ENCODE measurements around the gene PTPRN.

Gene PTPRN

DNA sequence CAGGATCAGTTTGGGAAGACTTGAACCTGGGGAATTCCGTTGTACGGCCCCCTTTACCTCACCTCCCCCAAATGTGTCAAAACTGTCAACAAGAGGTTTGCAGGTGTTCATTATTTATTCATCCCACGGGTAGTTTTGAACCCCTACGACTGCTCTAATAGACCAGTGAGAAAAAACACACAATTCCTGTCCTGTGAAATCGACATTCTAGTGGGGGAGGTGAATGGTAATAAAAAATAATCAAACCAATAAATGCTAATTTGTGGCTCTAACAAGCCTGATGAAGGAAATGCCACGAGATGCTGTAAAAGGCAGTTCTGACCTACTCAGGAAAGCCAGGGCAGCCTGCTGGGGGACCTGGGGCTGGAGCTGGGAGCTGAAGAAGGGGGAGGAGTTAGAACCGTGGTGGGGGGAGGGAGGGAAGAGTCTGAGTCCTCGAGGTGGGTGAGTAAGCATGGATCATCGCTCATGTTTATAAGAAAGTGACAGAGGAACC is 30.5 kb downstream of the PTPRN start:
- Histone ChIP-seq H3K79me2 (ENCODE audit: insufficient read depth, low read depth) (no peaks in the 10 kb centered on the region), H3K36me3 (ENCODE audit: insufficient read depth) (no peaks in the 10 kb centered on the region), H4K20me1 (ENCODE audit: insufficient read depth) (no peaks in the 10 kb centered on the region), H3K27me3 (ENCODE audit: insufficient read depth, low read depth) (no peaks in the 10 kb centered on the region), H3K4me2 (peak overlapping the region; percentile 80), H3K27ac (peak overlapping the region; percentile 80), H3K4me1 (ENCODE audit: low read depth, poor library complexity, severe bottlenecking) (peaks cover 28% of the 10 kb centered on the region), H3K4me3 (IDR thresholded peaks at IDR 0.05; ENCODE audit: insufficient read depth, low read depth, low read length) (peak overlapping the region; percentile 70), H3K9ac (peak overlapping the region; percentile 31; the same call in 1 of the 2 replicates), H2AFZ (ENCODE audit: low read depth) (peak overlapping the region; percentile 90)
- TF ChIP-seq, protein P1, sequence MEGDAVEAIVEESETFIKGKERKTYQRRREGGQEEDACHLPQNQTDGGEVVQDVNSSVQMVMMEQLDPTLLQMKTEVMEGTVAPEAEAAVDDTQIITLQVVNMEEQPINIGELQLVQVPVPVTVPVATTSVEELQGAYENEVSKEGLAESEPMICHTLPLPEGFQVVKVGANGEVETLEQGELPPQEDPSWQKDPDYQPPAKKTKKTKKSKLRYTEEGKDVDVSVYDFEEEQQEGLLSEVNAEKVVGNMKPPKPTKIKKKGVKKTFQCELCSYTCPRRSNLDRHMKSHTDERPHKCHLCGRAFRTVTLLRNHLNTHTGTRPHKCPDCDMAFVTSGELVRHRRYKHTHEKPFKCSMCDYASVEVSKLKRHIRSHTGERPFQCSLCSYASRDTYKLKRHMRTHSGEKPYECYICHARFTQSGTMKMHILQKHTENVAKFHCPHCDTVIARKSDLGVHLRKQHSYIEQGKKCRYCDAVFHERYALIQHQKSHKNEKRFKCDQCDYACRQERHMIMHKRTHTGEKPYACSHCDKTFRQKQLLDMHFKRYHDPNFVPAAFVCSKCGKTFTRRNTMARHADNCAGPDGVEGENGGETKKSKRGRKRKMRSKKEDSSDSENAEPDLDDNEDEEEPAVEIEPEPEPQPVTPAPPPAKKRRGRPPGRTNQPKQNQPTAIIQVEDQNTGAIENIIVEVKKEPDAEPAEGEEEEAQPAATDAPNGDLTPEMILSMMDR (conservative IDR thresholded peaks at IDR 0.05; ENCODE audit: low read depth, low read length) = no peak

DNA sequence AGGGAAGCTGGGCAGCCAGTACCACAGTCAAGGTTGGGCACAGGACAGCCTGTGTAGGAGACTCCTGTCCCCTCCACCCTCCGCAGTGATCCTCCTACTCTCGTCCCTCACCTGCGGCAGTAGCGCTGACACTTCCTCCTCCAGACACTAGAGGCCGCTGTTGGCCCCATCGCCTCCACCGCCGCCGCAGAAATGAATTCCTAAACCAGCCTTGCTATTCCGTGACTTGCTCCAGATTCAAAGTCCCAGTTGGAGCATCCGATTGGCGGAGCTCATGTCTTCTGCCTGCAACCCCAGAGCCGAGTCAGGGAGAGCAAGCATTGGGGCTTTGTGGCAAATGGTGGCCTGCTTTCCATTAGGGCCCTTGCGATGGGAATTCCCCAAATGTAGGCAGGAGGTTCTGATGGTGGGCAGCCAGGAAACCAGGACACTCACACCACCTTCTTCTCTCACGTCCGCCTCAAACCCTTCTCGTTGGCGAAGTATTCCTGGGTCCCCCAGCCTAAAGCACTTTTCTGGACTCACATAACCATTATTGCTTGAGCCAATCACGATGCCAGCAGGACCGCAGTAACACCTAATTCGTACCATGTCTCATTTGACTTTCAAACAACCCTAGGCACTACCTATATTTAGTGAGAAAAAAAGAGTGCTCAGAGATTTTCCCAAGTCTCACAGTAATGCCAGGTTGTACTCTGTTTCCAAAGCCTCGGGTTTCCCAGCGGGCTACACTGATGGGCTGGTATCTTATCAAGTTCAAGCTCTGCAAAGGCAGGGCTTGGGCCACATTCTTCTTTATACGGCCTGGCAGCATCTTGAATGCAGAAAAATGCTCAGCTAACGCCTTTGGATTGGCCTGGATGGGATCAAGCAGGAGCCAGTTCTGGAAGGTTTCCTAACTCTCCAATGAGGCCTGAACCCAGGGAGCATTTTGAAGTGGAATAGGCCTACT is 31.2 kb downstream of the PTPRN start:
- Histone ChIP-seq H3K9ac (peak overlapping the region; percentile 31; the same call in 1 of the 2 replicates), H3K4me1 (ENCODE audit: low read depth, poor library complexity, severe bottlenecking) (peaks cover 28% of the 10 kb centered on the region), H2AFZ (ENCODE audit: low read depth) (peak overlapping the region; percentile 90), H3K36me3 (ENCODE audit: insufficient read depth) (no peaks in the 10 kb centered on the region), H3K4me3 (IDR thresholded peaks at IDR 0.05; ENCODE audit: insufficient read depth, low read depth, low read length) (no peak overlapping the region), H3K27me3 (ENCODE audit: insufficient read depth, low read depth) (no peaks in the 10 kb centered on the region), H4K20me1 (ENCODE audit: insufficient read depth) (no peaks in the 10 kb centered on the region), H3K27ac (peak overlapping the region; percentile 80), H3K79me2 (ENCODE audit: insufficient read depth, low read depth) (no peaks in the 10 kb centered on the region), H3K4me2 (peak overlapping the region; percentile 80)
- TF ChIP-seq, protein P1 (conservative IDR thresholded peaks at IDR 0.05; ENCODE audit: low read depth, low read length) = peak; percentile 95

DNA sequence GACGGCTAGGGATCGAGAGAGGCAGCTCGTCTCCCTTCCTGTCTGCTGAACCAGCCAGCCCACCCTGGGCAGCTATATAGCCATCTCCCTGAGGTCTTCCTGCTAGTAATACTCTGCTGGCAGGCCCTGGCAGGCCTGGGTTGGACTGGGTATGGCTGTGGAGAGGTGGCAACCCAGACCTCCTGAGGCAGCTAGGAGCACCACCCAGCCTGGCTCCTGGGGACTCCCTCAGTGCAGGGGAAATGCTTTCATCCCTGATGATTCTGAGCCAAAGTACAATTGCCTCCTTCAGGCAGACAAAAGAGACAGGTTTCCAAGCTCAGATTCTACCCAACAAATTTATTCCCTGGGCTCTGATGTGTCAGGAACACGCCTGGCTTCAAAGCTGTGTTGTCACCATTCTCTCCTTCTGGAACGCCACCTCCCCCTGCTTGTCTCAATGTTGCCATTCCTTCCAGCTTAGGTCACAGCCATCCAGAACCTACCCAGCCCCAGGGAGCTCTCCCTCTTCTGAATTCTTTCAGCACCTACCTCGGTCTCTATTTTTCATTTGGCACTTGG is 34.8 kb downstream of the PTPRN start:
- no peaks in the 10 kb centered on the region for H3K27me3 ChIP-seq (ENCODE audit: insufficient read depth, low read depth)
- no peak overlapping the region for H3K4me2 ChIP-seq
- no peak overlapping the region for H3K27ac ChIP-seq
- H2AFZ ChIP-seq (ENCODE audit: low read depth) = no peak overlapping the region
- H3K79me2 ChIP-seq (ENCODE audit: insufficient read depth, low read depth) = no peaks in the 10 kb centered on the region
- no peaks in the 10 kb centered on the region for H3K36me3 ChIP-seq (ENCODE audit: insufficient read depth)
- no peak overlapping the region for H3K9ac ChIP-seq
- TF ChIP-seq, protein P1 (conservative IDR thresholded peaks at IDR 0.05; ENCODE audit: low read depth, low read length) = no peak
- no peak overlapping the region for H3K4me3 ChIP-seq (IDR thresholded peaks at IDR 0.05; ENCODE audit: insufficient read depth, low read depth, low read length)
- H3K4me1 ChIP-seq (ENCODE audit: low read depth, poor library complexity, severe bottlenecking) = peaks cover 21% of the 10 kb centered on the region
- H4K20me1 ChIP-seq (ENCODE audit: insufficient read depth) = no peaks in the 10 kb centered on the region

DNA sequence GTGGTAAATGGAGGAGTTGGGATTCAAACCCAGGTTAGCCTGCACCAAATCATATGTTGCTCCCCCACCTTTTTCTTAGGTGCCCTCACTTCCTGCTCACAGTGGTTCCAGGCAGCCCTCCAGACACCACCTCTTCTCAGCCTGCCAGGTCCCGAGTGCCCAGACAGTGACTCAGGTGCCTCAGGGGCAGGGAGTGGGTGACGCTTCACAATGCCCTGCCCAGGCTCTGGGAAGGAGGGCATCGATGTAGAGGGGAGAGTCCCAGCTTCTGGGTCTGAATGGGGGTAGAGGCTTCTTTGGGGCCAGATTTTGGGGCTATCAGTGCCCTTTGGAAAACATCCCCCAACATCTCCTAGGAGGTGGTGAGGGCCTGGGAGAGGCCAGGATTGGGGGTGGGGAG is 35.3 kb downstream of the PTPRN start:
- TF ChIP-seq, protein P1 (conservative IDR thresholded peaks at IDR 0.05; ENCODE audit: low read depth, low read length) = no peak
- no peaks in the 10 kb centered on the region for H3K79me2 ChIP-seq (ENCODE audit: insufficient read depth, low read depth)
- no peak overlapping the region for H2AFZ ChIP-seq (ENCODE audit: low read depth)
- no peaks in the 10 kb centered on the region for H3K36me3 ChIP-seq (ENCODE audit: insufficient read depth)
- H3K27ac ChIP-seq = no peak overlapping the region
- no peaks in the 10 kb centered on the region for H3K27me3 ChIP-seq (ENCODE audit: insufficient read depth, low read depth)
- no peaks in the 10 kb centered on the region for H4K20me1 ChIP-seq (ENCODE audit: insufficient read depth)
- peaks cover 21% of the 10 kb centered on the region for H3K4me1 ChIP-seq (ENCODE audit: low read depth, poor library complexity, severe bottlenecking)
- H3K4me3 ChIP-seq (IDR thresholded peaks at IDR 0.05; ENCODE audit: insufficient read depth, low read depth, low read length) = no peak overlapping the region
- no peak overlapping the region for H3K9ac ChIP-seq
- no peak overlapping the region for H3K4me2 ChIP-seq

Measured in KMS-11 (cell line).